Metanephros (tissue), 1 donor: Measurements from ENCODE around the gene KRT28. TPM values are rescaled to one million over a fixed set of nuclear protein-coding genes. Genes with fewer than 3 reads are reported as not detected.

Source experiments
- total RNA-seq: library from RNA; depleted of rRNA; stranded (reverse); fragments of >200 nt; gene quantifications from one replicate; pipeline ENCODE4 v1.2.3, GENCODE V29; 2014

The KRT28 gene, protein sequence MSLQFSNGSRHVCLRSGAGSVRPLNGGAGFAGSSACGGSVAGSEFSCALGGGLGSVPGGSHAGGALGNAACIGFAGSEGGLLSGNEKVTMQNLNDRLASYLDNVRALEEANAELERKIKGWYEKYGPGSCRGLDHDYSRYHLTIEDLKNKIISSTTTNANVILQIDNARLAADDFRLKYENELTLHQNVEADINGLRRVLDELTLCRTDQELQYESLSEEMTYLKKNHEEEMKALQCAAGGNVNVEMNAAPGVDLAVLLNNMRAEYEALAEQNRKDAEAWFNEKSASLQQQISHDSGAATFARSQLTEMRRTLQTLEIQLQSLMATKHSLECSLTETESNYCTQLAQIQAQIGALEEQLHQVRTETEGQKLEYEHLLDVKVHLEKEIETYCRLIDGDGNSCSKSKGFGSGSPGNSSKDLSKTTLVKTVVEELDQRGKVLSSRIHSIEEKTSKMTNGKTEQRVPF
- not detected for total RNA-seq

DNA sequence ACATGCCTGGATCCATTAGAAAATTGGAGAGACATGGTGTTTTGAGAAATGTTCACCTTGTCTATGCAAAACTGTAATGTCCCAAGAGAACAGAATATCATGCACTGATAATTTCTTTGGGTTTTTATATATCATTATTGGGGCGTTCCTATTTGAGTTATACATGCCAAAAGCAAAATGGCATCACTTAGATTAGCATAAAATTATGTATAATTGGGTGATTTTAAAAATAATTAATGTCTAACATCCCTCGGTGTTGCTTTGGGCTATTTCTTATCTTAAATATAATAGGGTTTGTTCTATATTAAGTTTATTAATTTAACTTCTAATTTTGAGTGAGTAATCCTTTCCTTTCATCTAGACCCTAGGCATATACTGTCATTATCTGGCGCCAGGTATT is at the start of gene KRT28:
KRT28 (minus strand) TSS at position 101 of the 400 bp plus-strand sequence; CDS start at position 35, 66 bp downstream.

DNA sequence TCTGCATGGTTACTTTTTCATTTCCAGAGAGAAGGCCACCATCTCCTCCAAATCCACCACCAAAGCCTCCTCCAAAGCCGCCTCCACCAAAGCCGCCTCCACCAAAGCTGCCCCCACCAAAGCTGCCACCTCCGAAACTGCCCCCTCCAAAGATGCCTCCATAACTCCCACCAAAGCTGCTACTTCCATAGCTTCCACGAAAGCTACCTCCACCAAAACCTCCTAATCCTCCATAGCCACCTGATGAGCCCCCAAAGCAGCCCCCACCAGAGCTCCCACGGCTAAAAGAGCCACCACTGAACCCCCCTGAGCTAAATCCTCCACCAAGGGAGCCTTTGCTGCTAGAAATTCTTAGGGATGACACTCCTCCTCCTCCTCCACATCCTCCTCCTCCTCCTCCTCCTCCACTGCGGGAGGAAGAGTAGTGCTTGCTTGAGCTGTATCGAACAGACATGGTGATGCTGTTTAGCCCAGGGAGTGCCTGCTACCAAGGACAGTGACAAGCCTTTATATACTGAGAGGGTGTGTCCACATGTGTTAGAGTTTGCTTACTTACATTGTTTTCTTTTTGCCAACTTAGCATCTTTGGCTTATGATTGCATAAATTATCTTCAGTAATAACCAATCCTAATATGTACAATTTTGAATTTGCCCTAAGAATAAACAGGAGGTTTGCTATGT is 22.5 kb upstream of the KRT28 start, which contains the start of gene KRT10:
KRT10 (minus strand) TSS at position 483 of the 681 bp plus-strand sequence; CDS start at position 454, 29 bp downstream.

DNA sequence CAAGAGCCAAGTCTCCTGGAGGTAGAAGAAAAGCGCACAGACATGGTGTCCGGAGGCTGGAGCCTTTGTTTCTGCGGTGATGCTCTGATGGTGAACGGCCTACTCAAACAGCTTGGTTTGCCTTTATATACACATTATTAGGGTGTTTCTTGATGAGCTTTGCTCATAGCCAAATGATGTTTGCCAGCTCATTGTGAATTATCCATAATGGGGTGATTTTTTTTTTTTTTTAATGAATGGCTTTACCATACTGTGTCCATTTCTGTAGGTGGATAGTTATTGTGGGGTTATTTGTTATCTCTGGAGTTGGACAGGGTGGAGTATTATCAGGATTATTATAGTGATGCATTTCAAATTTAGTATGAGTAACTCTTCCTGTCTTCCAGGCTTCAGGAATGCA is 17.3 kb downstream of the KRT28 start, which contains the start of gene KRT27:
KRT27 (minus strand) TSS at position 101 of the 400 bp plus-strand sequence; CDS start at position 44, 57 bp downstream.

DNA sequence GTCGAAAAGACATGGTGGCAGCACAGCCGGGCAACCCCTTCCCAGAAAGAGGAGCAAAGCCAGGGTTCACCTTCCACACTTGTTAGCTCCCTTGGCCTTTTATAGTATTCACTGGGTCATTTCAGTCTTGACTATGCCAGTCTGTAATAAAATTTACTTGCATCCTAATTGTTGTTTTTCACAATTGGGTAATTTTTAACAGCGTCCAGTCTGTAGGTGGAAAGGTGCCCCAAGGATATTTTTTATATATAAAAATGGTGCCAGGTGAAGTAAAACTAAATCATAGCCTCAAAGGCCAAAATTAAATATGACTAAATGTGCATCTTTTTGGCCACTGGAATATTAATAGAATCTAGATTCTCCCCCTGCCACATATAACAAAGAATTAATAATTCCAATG is 27.7 kb downstream of the KRT28 start, which contains the start of gene KRT26:
KRT26 (minus strand) TSS at position 101 of the 400 bp plus-strand sequence; CDS start at position 13, 88 bp downstream.

DNA sequence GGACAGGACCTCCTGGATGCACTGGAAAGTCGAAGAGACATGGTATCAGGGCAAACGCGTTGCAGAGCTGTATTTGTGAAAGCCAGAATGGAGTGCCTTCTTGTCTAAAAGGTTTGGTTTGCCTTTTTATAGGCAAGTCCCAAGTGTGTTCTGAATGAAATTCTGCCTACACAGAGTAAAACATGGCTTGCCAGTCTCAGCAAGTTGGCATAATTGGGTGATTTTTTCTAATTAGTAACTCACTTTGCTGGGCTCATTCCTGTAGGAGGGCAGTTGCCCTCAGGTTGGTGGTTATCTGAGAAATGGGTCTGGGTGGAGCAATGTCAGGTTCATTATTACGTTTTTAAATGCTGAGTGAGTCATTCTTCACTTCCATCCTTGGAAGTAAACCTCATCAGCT is 44.5 kb downstream of the KRT28 start, which contains the start of gene KRT25:
KRT25 (minus strand) TSS at position 101 of the 400 bp plus-strand sequence; CDS start at position 41, 60 bp downstream.

Other genes with a start within 250 kb of the KRT28 start
- 0.76 TPM for gene CCR7, start 234.5 kb downstream of the KRT28 start, total RNA-seq
- gene SMARCE1, start 152.1 kb downstream of the KRT28 start, total RNA-seq = 103 TPM
- not detected for gene KRT222, start 134.8 kb downstream of the KRT28 start, total RNA-seq
- not detected for gene KRT24, start 96.2 kb downstream of the KRT28 start, total RNA-seq
- gene KRT25, start 44.6 kb downstream of the KRT28 start, total RNA-seq = not detected
- not detected for gene KRT26, start 27.8 kb downstream of the KRT28 start, total RNA-seq
- gene KRT27, start 17.4 kb downstream of the KRT28 start, total RNA-seq = not detected
- 6.9 TPM for gene KRT10, start 22.7 kb upstream of the KRT28 start, total RNA-seq
- not detected for gene KRT12, start 67.3 kb upstream of the KRT28 start, total RNA-seq
- 0.23 TPM for gene KRT20, start 85.3 kb upstream of the KRT28 start, total RNA-seq
- 1.3 TPM for gene KRT23, start 137.7 kb upstream of the KRT28 start, total RNA-seq
- 0.18 TPM for gene KRT39, start 167.0 kb upstream of the KRT28 start, total RNA-seq
- gene KRT40, start 184.4 kb upstream of the KRT28 start, total RNA-seq = 0.23 TPM
- not detected for gene KRTAP3-3, start 194.2 kb upstream of the KRT28 start, total RNA-seq
- gene KRTAP3-2, start 199.9 kb upstream of the KRT28 start, total RNA-seq = not detected
- not detected for gene KRTAP3-1, start 209.2 kb upstream of the KRT28 start, total RNA-seq
- gene KRTAP1-5, start 227.2 kb upstream of the KRT28 start, total RNA-seq = not detected
- gene KRTAP1-4, start 230.2 kb upstream of the KRT28 start, total RNA-seq = not detected
- gene KRTAP1-3, start 234.9 kb upstream of the KRT28 start, total RNA-seq = not detected
- not detected for gene KRTAP1-1, start 241.5 kb upstream of the KRT28 start, total RNA-seq
- not detected for gene KRTAP2-1, start 247.4 kb upstream of the KRT28 start, total RNA-seq